HCT116 (cell line): Measurements from ENCODE around the gene CXADR.

ENCODE experiments used
- CTCF ChIP-seq, 3 experiments: fragments of 200-600 bp in 1 of 3; sonication (generic) in 1 of 3; IDR thresholded peaks in 2 of 3; conservative IDR thresholded peaks in 1 of 3; 2 replicates each; pipeline ENCODE4 v1.5.1; 2012 to 2017; ENCODE audit warnings: low read depth in 2 of 3, low read length in 2 of 3, antibody characterized with exemption in 1 of 3, borderline replicate concordance in 1 of 3, control low read depth in 1 of 3, mild to moderate bottlenecking in 1 of 3, mixed read lengths in 1 of 3, mixed run types in 1 of 3, moderate library complexity in 1 of 3; ENCODE audit not compliant: insufficient read depth in 1 of 3
- JUND ChIP-seq: IDR thresholded peaks from 2 replicates; pipeline ENCODE4 v1.6.1; 2012
- SRF ChIP-seq: IDR thresholded peaks from 2 replicates; pipeline ENCODE4 v1.6.1; 2012; ENCODE audit warnings: low read depth

GRCh38 chr21:17540530-17540929 is 27.7 kb downstream of the CXADR start:
- TF ChIP-seq CTCF (IDR thresholded peaks at IDR 0.05 in 2 of 3, conservative IDR thresholded peaks at IDR 0.05 in 1 of 3; ENCODE audit: borderline replicate concordance in 1 of 3, insufficient read depth in 1 of 3, low read depth in 2 of 3, low read length in 2 of 3) (no peak), SRF (no peak), JUND (no peak)
